CD4-positive, alpha-beta T cell (primary cell): Measurements from ENCODE around the gene MACROD2. TPM values are rescaled to one million over a fixed set of nuclear protein-coding genes. Genes with fewer than 3 reads are reported as not detected.

Experiments used
- ATAC-seq: fragments of 200-7000 bp; cut with Tn5 transposase; one replicate; pipeline ENCODE4 v1.10.0; 2022; ENCODE audit warnings: mild to moderate bottlenecking; ENCODE audit not compliant: poor library complexity
- CTCF ChIA-PET: fragments of 350-600 bp; sonication (Branson Sonifier 250); formaldehyde crosslinking; loops from one replicate; lab custom pipeline; 2021; ENCODE audit warnings: antibody characterized with exemption, inconsistent platforms; lab: Charles Lee
- POLR2A ChIA-PET: fragments of 350-600 bp; sonication (Branson Sonifier 250); formaldehyde crosslinking; loops from one replicate; lab custom pipeline; 2021; ENCODE audit warnings: antibody characterized with exemption, inconsistent platforms; lab: Charles Lee
- DNase-seq, 14 experiments: peaks; one replicate each; pipeline ENCODE4 v3.0.0-alpha.2; 2013 to 2020; ENCODE audit warnings: mixed read lengths in 2 of 14
- H3K27ac ChIP-seq, 2 donors: one replicate each; pipeline versions ENCODE4 v1.5.1 to v1.7.0; 2013; ENCODE audit warnings: low read length in 2 of 2, low read depth in 1 of 2, mild to moderate bottlenecking in 1 of 2
- H3K27me3 ChIP-seq, 2 experiments: 1 replicate in 1 of 2; 2 replicates in 1 of 2; pipeline versions ENCODE4 v1.6.1 to v1.7.0; 2013; ENCODE audit warnings: low read length in 2 of 2, control low read depth in 1 of 2, mild to moderate bottlenecking in 1 of 2, moderate library complexity in 1 of 2; ENCODE audit not compliant: insufficient read depth in 2 of 2, control insufficient read depth in 1 of 2
- H3K36me3 ChIP-seq: one replicate; pipeline ENCODE4 v1.6.1; 2013; ENCODE audit warnings: low read length, control low read depth; ENCODE audit not compliant: insufficient read depth
- H3K4me1 ChIP-seq: one replicate; pipeline ENCODE4 v1.6.1; 2013; ENCODE audit warnings: low read length, control low read depth; ENCODE audit not compliant: insufficient read depth
- H3K4me3 ChIP-seq: one replicate; pipeline ENCODE4 v1.5.1; 2013; ENCODE audit warnings: mild to moderate bottlenecking, low read length, moderate library complexity
- H3K9me3 ChIP-seq, 2 experiments: 1 replicate in 1 of 2; 2 replicates in 1 of 2; pipeline versions ENCODE4 v1.6.1 to v1.7.0; 2013; ENCODE audit warnings: low read length in 2 of 2, mild to moderate bottlenecking in 2 of 2, control low read depth in 1 of 2, moderate library complexity in 1 of 2; ENCODE audit not compliant: control insufficient read depth in 1 of 2, insufficient read depth in 1 of 2
- H3K27ac Mint-ChIP-seq: one replicate; pipeline ENCODE4 v1.8.0; 2020; ENCODE audit warnings: mixed read lengths
- H3K27me3 Mint-ChIP-seq: one replicate; pipeline ENCODE4 v1.8.0; 2021; ENCODE audit warnings: mixed read lengths
- H3K36me3 Mint-ChIP-seq: one replicate; pipeline ENCODE4 v1.8.0; 2021; ENCODE audit warnings: low read depth, mixed read lengths
- H3K4me1 Mint-ChIP-seq: one replicate; pipeline ENCODE4 v1.8.0; 2021; ENCODE audit warnings: low read depth, mixed read lengths
- H3K4me3 Mint-ChIP-seq: one replicate; pipeline ENCODE4 v1.8.0; 2020; ENCODE audit warnings: mild to moderate bottlenecking, mixed read lengths
- H3K9me3 Mint-ChIP-seq: one replicate; pipeline ENCODE4 v1.8.0; 2020; ENCODE audit warnings: mixed read lengths
- intact Hi-C, 2 experiments: fragments of 100-400 bp; cut with DNase I in 1 of 2; cut with micrococcal nuclease in 1 of 2; formaldehyde crosslinking; loops; one replicate each; pipeline versions ENCODE4 v1.15.1 to v1.9.0; 2023 to 2025; cut with DNase I, micrococcal nuclease
- total RNA-seq, 174 experiments: library from RNA in 2 of 174; stranded (reverse) in 2 of 174; gene quantifications; one replicate each; pipeline ENCODE4 v1.2.3 and lab custom pipeline; 2021 to 2026
- TF ChIP-seq, protein P1 (sequence below): fragments of 200-600 bp; IDR thresholded peaks from one replicate; pipeline ENCODE4 v1.8.0; 2022; ENCODE audit warnings: antibody characterized with exemption, mild to moderate bottlenecking

MACROD2 gene
- total RNA-seq, 2 experiments from 2014 or later: not detected

DNA sequence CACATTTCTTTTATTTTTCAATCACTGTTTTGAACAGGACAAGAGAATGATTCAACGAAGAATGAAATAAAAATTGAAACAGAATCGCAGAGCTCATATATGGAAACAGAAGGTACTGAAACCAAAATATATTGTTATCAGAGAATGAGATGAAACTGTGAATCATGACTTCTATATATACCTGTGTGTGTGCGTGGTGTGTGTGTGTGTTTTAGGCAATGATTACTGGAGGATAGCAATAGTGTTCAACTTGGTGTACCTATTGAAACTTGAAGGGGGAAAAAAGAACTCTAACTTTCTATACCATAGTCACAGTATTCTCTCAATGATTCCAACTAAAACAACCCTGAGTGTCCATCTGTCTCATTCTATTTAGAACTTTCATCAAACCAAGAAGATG, 1991.4 kb downstream of the MACROD2 start:
- Mint-ChIP-seq H3K4me3 (no peak overlapping the region), H3K27me3 (no peaks in the 10 kb centered on the region), H3K9me3 (no peaks in the 10 kb centered on the region), H3K36me3 (no peaks in the 10 kb centered on the region), H3K4me1 (no peaks in the 10 kb centered on the region), H3K27ac (no peak overlapping the region)
- intact Hi-C loops: no loop called here
- DNase-seq (no peak), ATAC-seq (no peak)
- Histone ChIP-seq H3K4me1 (no peaks in the 10 kb centered on the region), H3K4me3 (no peak overlapping the region), H3K9me3 (no peaks in the 10 kb centered on the region), H3K27me3 (no peaks in the 10 kb centered on the region), H3K27ac (no peak overlapping the region), H3K36me3 (no peaks in the 10 kb centered on the region)
- ChIA-PET POLR2A (no interaction called here), CTCF (no interaction called here)
- TF ChIP-seq, protein P1, sequence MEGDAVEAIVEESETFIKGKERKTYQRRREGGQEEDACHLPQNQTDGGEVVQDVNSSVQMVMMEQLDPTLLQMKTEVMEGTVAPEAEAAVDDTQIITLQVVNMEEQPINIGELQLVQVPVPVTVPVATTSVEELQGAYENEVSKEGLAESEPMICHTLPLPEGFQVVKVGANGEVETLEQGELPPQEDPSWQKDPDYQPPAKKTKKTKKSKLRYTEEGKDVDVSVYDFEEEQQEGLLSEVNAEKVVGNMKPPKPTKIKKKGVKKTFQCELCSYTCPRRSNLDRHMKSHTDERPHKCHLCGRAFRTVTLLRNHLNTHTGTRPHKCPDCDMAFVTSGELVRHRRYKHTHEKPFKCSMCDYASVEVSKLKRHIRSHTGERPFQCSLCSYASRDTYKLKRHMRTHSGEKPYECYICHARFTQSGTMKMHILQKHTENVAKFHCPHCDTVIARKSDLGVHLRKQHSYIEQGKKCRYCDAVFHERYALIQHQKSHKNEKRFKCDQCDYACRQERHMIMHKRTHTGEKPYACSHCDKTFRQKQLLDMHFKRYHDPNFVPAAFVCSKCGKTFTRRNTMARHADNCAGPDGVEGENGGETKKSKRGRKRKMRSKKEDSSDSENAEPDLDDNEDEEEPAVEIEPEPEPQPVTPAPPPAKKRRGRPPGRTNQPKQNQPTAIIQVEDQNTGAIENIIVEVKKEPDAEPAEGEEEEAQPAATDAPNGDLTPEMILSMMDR: no peak

DNA sequence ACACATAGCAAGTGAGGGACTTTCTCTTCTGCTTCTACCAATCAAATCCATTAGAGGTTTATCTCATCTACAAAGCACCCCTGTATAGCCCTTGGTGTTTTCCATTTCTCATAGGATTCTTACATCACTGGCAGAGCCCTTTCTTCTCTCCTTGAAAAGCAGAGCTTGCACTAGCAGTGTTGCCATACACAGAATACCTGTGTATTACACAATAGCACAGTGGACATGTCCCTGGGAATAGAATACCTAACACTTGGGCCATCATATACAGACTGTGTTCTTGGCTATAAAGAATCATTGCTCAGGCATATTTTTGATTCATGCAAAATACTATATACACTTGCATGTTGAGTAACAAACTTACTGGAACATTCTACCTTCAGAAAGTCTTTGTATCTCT, 1996.0 kb downstream of the MACROD2 start:
- Histone ChIP-seq H3K4me1 (no peaks in the 10 kb centered on the region), H3K4me3 (no peak overlapping the region), H3K9me3 (no peaks in the 10 kb centered on the region), H3K27me3 (no peaks in the 10 kb centered on the region), H3K27ac (no peak overlapping the region), H3K36me3 (no peaks in the 10 kb centered on the region)
- intact Hi-C loops: no loop called here
- Mint-ChIP-seq H3K36me3 (no peaks in the 10 kb centered on the region), H3K27ac (no peak overlapping the region), H3K27me3 (no peaks in the 10 kb centered on the region), H3K4me1 (no peaks in the 10 kb centered on the region), H3K4me3 (no peak overlapping the region), H3K9me3 (peaks cover 4% of the 10 kb centered on the region)
- DNase-seq (no peak), ATAC-seq (no peak)
- TF ChIP-seq, protein P1: no peak
- CTCF ChIA-PET: no interaction called here
- POLR2A ChIA-PET: no interaction called here

DNA sequence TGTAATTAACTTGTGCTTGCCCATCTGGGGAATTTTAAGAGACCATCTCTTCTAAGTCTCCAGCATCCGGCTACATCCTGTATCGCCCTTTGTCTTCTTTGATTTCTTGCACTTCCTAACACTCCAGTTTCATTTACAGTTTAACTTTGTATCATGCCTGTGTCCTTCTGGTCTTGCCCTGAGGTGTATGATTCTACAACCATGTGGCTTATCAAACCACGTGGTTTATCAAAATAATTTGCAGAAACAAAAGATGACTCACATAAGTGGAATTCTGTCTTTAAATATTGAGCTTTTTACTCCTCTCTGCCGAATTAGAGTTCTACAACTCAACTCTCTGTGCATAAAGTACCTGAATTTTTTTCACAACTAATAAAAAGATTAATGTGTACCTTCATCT, 1997.2 kb downstream of the MACROD2 start:
- Mint-ChIP-seq H3K36me3 (no peaks in the 10 kb centered on the region), H3K27ac (no peak overlapping the region), H3K4me3 (no peak overlapping the region), H3K27me3 (no peaks in the 10 kb centered on the region), H3K4me1 (no peaks in the 10 kb centered on the region), H3K9me3 (peaks cover 8% of the 10 kb centered on the region)
- Histone ChIP-seq H3K36me3 (no peaks in the 10 kb centered on the region), H3K9me3 (peaks cover 0 to 11% of the 10 kb centered on the region in 2 experiments), H3K27me3 (no peaks in the 10 kb centered on the region), H3K27ac (no peak overlapping the region), H3K4me1 (no peaks in the 10 kb centered on the region), H3K4me3 (no peak overlapping the region)
- ATAC-seq (no peak), DNase-seq (no peak)
- TF ChIP-seq, protein P1: no peak
- CTCF ChIA-PET: no interaction called here
- intact Hi-C loops: no loop called here
- POLR2A ChIA-PET: no interaction called here
